ENCODE data around the gene MAPK9.
A peak's percentile ranks its signal among the peaks of the same experiment; 100 is the strongest.
"Not testable (repeated sequence)": the region's sequence is repeated elsewhere in the genome, so short reads cannot be mapped to it uniquely, and the experiment has no call there.

The MAPK9 gene

DNA sequence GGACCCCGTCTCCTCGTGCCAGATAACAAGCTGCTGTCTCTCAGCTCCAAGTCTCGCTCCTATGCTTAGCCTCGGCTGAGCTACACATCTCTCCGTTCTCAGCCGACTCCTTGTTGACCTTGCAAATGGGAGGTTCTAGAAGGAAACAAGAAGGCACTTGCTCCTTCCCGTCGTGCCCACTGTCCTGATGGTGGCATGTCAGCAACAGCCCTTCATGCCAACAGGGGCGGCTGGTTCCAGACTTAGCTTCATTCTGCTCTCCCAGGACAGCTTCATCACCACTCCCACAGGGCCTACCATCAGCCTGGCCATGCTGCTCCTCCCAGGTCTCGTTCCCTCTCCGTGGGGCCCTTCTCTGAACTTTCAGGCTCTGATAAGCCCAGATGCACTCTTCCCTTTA lies 69.8 kb downstream of the MAPK9 start:
- no peak for DNase-seq

GRCh38 chr5:180217797-180218196 lies 74.1 kb downstream of the MAPK9 start:
- no peak for DNase-seq

DNA sequence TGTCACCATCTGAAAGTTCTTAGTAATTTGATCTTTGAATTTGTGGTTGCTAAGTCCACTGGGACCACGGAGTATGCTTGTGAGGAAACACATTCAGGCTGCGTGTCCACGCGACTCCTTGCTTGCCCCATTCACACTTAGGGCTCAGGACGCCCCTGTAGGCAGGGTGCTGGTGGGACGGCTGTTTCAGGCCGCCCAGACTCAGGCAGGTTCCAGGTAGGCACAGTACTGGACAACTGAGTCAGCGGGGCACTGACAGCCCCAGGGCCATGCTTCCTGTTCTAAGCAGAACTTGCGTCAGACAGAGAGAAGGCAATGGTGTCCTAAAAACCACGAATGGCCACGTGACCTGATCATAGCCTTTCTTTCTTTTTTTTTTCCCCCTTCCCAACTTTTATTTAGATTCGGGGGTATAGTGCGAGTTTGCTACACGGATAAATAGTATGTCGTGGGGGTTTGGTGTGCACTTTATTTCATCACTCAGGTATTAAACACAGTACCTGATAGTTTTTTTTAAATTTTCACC lies 75.2 kb downstream of the MAPK9 start:
- no peak for DNase-seq

- DNase-seq, result no peak
These were observed 75.9 kb downstream of the MAPK9 start for GRCh38 chr5:180215783-180216630.

GRCh38 chr5:180214870-180215770 lies 76.8 kb downstream of the MAPK9 start:
- DNase-seq, result no peak

DNA sequence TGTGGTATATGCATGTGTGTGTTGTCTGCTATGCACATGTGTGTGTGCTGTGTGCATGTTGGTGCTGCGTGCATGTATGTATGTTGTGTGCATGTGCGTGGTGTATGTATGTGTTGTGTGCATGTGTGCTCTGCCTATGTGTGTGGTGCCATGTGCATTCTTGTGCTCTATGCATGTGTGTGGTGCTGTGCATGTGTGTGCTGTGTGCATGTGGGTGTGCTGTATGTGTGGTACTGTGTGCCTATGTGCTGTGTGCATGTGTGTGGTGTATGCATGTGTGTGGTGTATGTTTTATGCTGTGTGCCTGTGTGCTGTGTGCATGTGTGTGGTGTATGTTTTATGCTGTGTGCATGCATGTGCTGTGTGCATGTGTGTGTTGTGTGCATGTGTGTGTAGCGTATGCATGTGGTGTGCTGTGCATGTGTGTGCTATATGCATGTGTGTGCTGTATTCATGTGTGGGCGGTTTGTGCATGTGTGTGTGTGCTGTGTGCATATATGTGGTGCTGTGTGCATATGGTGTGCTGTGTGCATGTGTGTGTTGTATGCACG lies 78.2 kb downstream of the MAPK9 start:
- DNase-seq, result no peak

DNA sequence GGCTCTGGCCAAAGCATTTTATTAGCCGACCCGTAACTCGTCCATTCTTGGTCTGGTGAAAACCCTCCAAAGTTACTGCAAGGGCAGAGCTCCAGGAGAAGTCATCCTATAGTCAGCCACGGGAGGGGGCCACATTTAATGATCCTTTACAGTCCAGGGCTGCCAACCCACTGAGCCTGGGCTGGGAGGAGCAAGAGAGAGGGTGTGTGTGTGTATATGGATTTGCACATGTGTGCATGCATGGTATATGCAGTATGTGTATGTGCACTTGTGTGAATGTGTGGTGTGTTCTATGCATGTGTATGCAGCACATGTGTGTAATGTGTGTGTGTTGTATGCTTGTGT lies 78.7 kb downstream of the MAPK9 start:
- no peak for DNase-seq

GRCh38 chr5:180212363-180213255 lies 79.3 kb downstream of the MAPK9 start:
- no peak for DNase-seq

GRCh38 chr5:180211761-180212035 lies 80.2 kb downstream of the MAPK9 start:
- no peak for DNase-seq

GRCh38 chr5:180210961-180211760 lies 80.7 kb downstream of the MAPK9 start:
- DNase-seq, result no peak

- not testable (repeated sequence) for DNase-seq
These were observed 81.8 kb downstream of the MAPK9 start for GRCh38 chr5:180210077-180210476.

GRCh38 chr5:180209137-180209581 lies 82.7 kb downstream of the MAPK9 start, which contains the start of gene RASGEF1C:
RASGEF1C (minus strand) TSS chr5:180209211; CDS start chr5:180138052, 71,159 bp downstream.
- peak; percentile 12 for DNase-seq

GRCh38 chr5:180208435-180209081 lies 83.3 kb downstream of the MAPK9 start:
- DNase-seq, result no peak

DNA sequence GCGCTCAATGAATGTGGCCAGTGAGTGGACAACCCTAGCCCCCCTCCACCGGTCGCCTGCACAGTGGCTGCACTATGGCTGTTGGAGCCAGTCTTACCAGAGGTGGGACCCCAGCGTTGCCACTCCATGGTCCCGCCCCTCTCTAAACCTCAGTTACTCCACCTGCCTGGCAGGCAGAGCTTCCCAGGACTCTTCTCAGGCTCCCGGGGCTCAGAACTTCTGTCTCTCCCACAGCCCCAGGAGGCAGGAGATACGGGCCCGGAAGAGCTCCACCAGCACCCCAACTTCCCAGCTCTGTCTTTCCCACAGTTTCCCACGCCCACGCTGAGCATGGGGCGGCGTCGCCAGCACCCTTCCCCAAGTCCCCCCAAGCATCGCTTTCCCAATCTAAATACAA lies 83.8 kb downstream of the MAPK9 start:
- DNase-seq, result no peak

DNA sequence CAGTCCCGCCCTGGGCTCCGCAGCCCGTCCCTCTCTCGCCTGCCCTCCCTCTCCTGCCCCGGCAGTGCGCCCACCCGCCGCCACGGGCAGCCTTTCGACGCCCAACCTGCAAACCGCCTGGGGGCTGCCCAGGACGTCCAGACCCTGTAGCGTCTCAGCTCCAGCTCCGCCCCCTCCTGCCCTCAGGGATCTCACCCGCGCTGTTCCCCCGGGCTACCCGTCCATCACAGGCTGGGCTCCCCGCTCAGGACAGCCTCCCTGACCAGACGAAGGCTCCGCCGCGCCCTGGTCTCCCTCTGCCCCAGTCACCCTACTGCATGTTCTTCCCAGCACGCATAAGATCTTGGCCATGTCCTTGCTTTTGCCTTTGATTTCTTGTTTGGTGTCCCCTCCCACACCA lies 84.3 kb downstream of the MAPK9 start:
- DNase-seq, result no peak

- no peak for DNase-seq
These were observed 84.9 kb downstream of the MAPK9 start for GRCh38 chr5:180206993-180207392.

- DNase-seq, result peak; percentile 7
These were observed 86.0 kb downstream of the MAPK9 start for GRCh38 chr5:180205916-180206315.

- DNase-seq, result no peak
These were observed 87.5 kb downstream of the MAPK9 start for GRCh38 chr5:180204276-180204819.

- DNase-seq, result no peak
These were observed 88.8 kb downstream of the MAPK9 start for GRCh38 chr5:180202939-180203573.
